Lower leg skin (tissue), 4 donors: Measurements from ENCODE around the gene CLDND2. TPM values are rescaled to one million over a fixed set of nuclear protein-coding genes. Genes with fewer than 3 reads are reported as not detected.
A peak's percentile ranks its signal among the peaks of the same experiment; 100 is the strongest.

Experiments
- DNase-seq, 2 donors: peaks; one replicate each; pipeline ENCODE4 v3.0.0-alpha.2; 2019; ENCODE audit warnings: low spot score in 2 of 2
- H3K4me3 ChIP-seq: fragments of 200-600 bp; sonication (generic); 2 replicates; pipeline ENCODE4 v1.5.1; 2017; ENCODE audit warnings: mild to moderate bottlenecking, low read depth; ENCODE audit not compliant: poor library complexity, severe bottlenecking
- CTCF ChIP-seq, 3 donors: fragments of 450-650 bp; IDR thresholded peaks; one replicate each; pipeline ENCODE4 v1.5.1; 2016; ENCODE audit warnings: antibody characterized with exemption in 3 of 3, mild to moderate bottlenecking in 3 of 3, moderate library complexity in 2 of 3
- POLR2A ChIP-seq, 2 donors: fragments of 450-650 bp; IDR thresholded peaks; one replicate each; pipeline ENCODE4 v1.6.1; 2016 to 2017; ENCODE audit warnings: antibody characterized with exemption in 2 of 2, mild to moderate bottlenecking in 1 of 2, moderate library complexity in 1 of 2
- WGBS, 2 donors: methylation state at CpG; one replicate each; pipeline ENCODE4 v1.1.5; 2018; 5-methylcytosine and 5-hydroxymethylcytosine counted together
- intact Hi-C: fragments of 100-400 bp; cut with DNase I; formaldehyde crosslinking; loops from one replicate; pipeline ENCODE4 v1.15.0; 2023; ENCODE audit warnings: low total_unique reads
- total RNA-seq, 4 donors: library from RNA; depleted of rRNA; stranded (reverse); fragments of >200 nt; gene quantifications; one replicate each; pipeline ENCODE4 v1.1.0, GENCODE V29; 2016

CLDND2 gene
- total RNA-seq, 4 donors from 2014 or later = 1.8 TPM; not detected in 3

GRCh38 chr19:51396175-51396574, 27.4 kb upstream of the CLDND2 start:
- DNase-seq = no peak
- TF ChIP-seq POLR2A (IDR thresholded peaks at IDR 0.05) = no peak
- TF ChIP-seq CTCF (IDR thresholded peaks at IDR 0.05) = no peak
- WGBS, 2 donors = 95 to 97% methylated on average over 2 of the region's 2 CpGs
- intact Hi-C loops = no loop called here
- H3K4me3 ChIP-seq = no peak overlapping the region

GRCh38 chr19:51394050-51394836, 25.4 kb upstream of the CLDND2 start:
- TF ChIP-seq CTCF (IDR thresholded peaks at IDR 0.05) = no peak
- TF ChIP-seq POLR2A (IDR thresholded peaks at IDR 0.05) = no peak
- 1 to 2% methylated on average over 37 to 39 of the region's 45 CpGs for WGBS, 2 donors
- intact Hi-C loops = no loop called here
- H3K4me3 ChIP-seq = no peak overlapping the region
- peak; percentile 96 to 97 for DNase-seq

- WGBS, 2 donors = 71 to 74% methylated on average over 1 of the region's 1 CpG
- no peak for TF ChIP-seq POLR2A (IDR thresholded peaks at IDR 0.05)
- TF ChIP-seq CTCF (IDR thresholded peaks at IDR 0.05) = no peak
These were observed 23.9 kb upstream of the CLDND2 start for GRCh38 chr19:51392701-51393100.

GRCh38 chr19:51391073-51391611, 22.3 kb upstream of the CLDND2 start:
- no peak overlapping the region for H3K4me3 ChIP-seq
- DNase-seq = no peak
- intact Hi-C loops = no loop called here
- no peak for TF ChIP-seq CTCF (IDR thresholded peaks at IDR 0.05)
- no peak for TF ChIP-seq POLR2A (IDR thresholded peaks at IDR 0.05)
- 66% methylated on average over 8 of the region's 8 CpGs for WGBS, 2 donors

More at GRCh38 chr19:51392701-51393100, 23.9 kb upstream of the CLDND2 start:
- intact Hi-C loops = no loop called here
- no peak overlapping the region for H3K4me3 ChIP-seq
- DNase-seq = no peak

GRCh38 chr19:51389143-51389542, 20.3 kb upstream of the CLDND2 start:
- WGBS, 2 donors = 89% methylated on average over 11 to 14 of the region's 14 CpGs
- intact Hi-C loops = no loop called here
- no peak for TF ChIP-seq POLR2A (IDR thresholded peaks at IDR 0.05)
- DNase-seq = no peak
- H3K4me3 ChIP-seq = no peak overlapping the region

- DNase-seq = no peak
- no peak within 1 kb of the TSS for H3K4me3 ChIP-seq
- WGBS, 2 donors = 84% methylated on average over 15 of the region's 15 CpGs
- TF ChIP-seq POLR2A (IDR thresholded peaks at IDR 0.05) (no peak), CTCF (IDR thresholded peaks at IDR 0.05) (no peak)
- intact Hi-C loops = no loop called here
These were observed 19.2 kb upstream of the CLDND2 start, which contains the start of gene LIM2 for GRCh38 chr19:51387924-51388389. LIM2 (minus strand) TSS chr19:51387974; CDS start chr19:51387443, 531 bp downstream.
